Activated T-cell treated with anti-CD3 and anti-CD28 coated beads, Interleukin-2, amount 50 U/mL, for 4 hours (primary cell): ENCODE measurements around the gene TCF4. TPM values are rescaled to one million over a fixed set of nuclear protein-coding genes. Genes with fewer than 3 reads are reported as not detected.

Source experiments
- ATAC-seq, 2 donors: fragments of 200-7000 bp; cut with Tn5 transposase; one replicate each; pipeline ENCODE4 v1.10.0; 2021
- DNase-seq: peaks from one replicate; pipeline ENCODE4 v3.0.0-alpha.2; 2020
- H3K27me3 Mint-ChIP-seq: one replicate; pipeline ENCODE4 v1.8.0; 2021; ENCODE audit warnings: low read depth, mixed read lengths
- H3K36me3 Mint-ChIP-seq: one replicate; pipeline ENCODE4 v1.8.0; 2022; ENCODE audit warnings: mixed read lengths; ENCODE audit not compliant: insufficient read depth
- H3K4me1 Mint-ChIP-seq: one replicate; pipeline ENCODE4 v1.8.0; 2021; ENCODE audit warnings: low read depth, mixed read lengths
- H3K4me3 Mint-ChIP-seq: one replicate; pipeline ENCODE4 v1.8.0; 2021; ENCODE audit warnings: mild to moderate bottlenecking, moderate library complexity, mixed read lengths
- H3K9me3 Mint-ChIP-seq: one replicate; pipeline ENCODE4 v1.8.0; 2021; ENCODE audit warnings: mixed read lengths
- total RNA-seq, 3 donors: library from RNA; stranded (reverse); gene quantifications; one replicate each; pipeline ENCODE4 v1.2.1, GENCODE V29; 2021

TCF4 gene
- total RNA-seq, 3 donors from 2014 or later, result 0.91 to 2.6 (median 1.3) TPM

- no peak for DNase-seq
- H3K4me3 Mint-ChIP-seq, result no peak overlapping the region
- no peak for ATAC-seq
- H3K36me3 Mint-ChIP-seq, result no peaks in the 10 kb centered on the region
- H3K27me3 Mint-ChIP-seq, result no peaks in the 10 kb centered on the region
- no peaks in the 10 kb centered on the region for H3K4me1 Mint-ChIP-seq
- no peaks in the 10 kb centered on the region for H3K9me3 Mint-ChIP-seq
These were observed 299.8 kb downstream of the TCF4 start for GRCh38 chr18:55287935-55288868.

GRCh38 chr18:55287149-55287806, 300.7 kb downstream of the TCF4 start:
- no peaks in the 10 kb centered on the region for H3K9me3 Mint-ChIP-seq
- H3K36me3 Mint-ChIP-seq, result no peaks in the 10 kb centered on the region
- ATAC-seq, result no peak
- no peaks in the 10 kb centered on the region for H3K4me1 Mint-ChIP-seq
- H3K27me3 Mint-ChIP-seq, result no peaks in the 10 kb centered on the region
- DNase-seq, result no peak
- H3K4me3 Mint-ChIP-seq, result no peak overlapping the region

- ATAC-seq (no peak), DNase-seq (no peak)
- no peaks in the 10 kb centered on the region for H3K27me3 Mint-ChIP-seq
- H3K4me3 Mint-ChIP-seq, result no peak overlapping the region
- no peaks in the 10 kb centered on the region for H3K9me3 Mint-ChIP-seq
- H3K4me1 Mint-ChIP-seq, result no peaks in the 10 kb centered on the region
- no peaks in the 10 kb centered on the region for H3K36me3 Mint-ChIP-seq
These were observed 301.7 kb downstream of the TCF4 start for GRCh38 chr18:55286257-55286825.

- Mint-ChIP-seq H3K4me3 (no peak overlapping the region), H3K4me1 (no peaks in the 10 kb centered on the region), H3K36me3 (no peaks in the 10 kb centered on the region), H3K27me3 (no peaks in the 10 kb centered on the region), H3K9me3 (no peaks in the 10 kb centered on the region)
- ATAC-seq, result no peak
- no peak for DNase-seq
These were observed 303.4 kb downstream of the TCF4 start for GRCh38 chr18:55284614-55285013.

- Mint-ChIP-seq H3K4me1 (no peaks in the 10 kb centered on the region), H3K27me3 (no peaks in the 10 kb centered on the region), H3K4me3 (no peak overlapping the region), H3K9me3 (no peaks in the 10 kb centered on the region), H3K36me3 (no peaks in the 10 kb centered on the region)
- ATAC-seq (no peak), DNase-seq (no peak)
These were observed 304.7 kb downstream of the TCF4 start for GRCh38 chr18:55283309-55283708.

GRCh38 chr18:55280503-55280902, 307.5 kb downstream of the TCF4 start:
- Mint-ChIP-seq H3K36me3 (no peaks in the 10 kb centered on the region), H3K27me3 (no peaks in the 10 kb centered on the region), H3K9me3 (no peaks in the 10 kb centered on the region), H3K4me3 (no peak overlapping the region), H3K4me1 (no peaks in the 10 kb centered on the region)
- DNase-seq (no peak), ATAC-seq (no peak)

- no peak overlapping the region for H3K4me3 Mint-ChIP-seq
- no peaks in the 10 kb centered on the region for H3K36me3 Mint-ChIP-seq
- DNase-seq (no peak), ATAC-seq (no peak)
- H3K4me1 Mint-ChIP-seq, result no peaks in the 10 kb centered on the region
- no peaks in the 10 kb centered on the region for H3K9me3 Mint-ChIP-seq
- no peaks in the 10 kb centered on the region for H3K27me3 Mint-ChIP-seq
These were observed 312.7 kb downstream of the TCF4 start for GRCh38 chr18:55275039-55275901.

GRCh38 chr18:55272510-55273243, 315.3 kb downstream of the TCF4 start:
- Mint-ChIP-seq H3K4me3 (no peak overlapping the region), H3K4me1 (no peaks in the 10 kb centered on the region), H3K9me3 (peaks cover 3% of the 10 kb centered on the region), H3K36me3 (no peaks in the 10 kb centered on the region), H3K27me3 (no peaks in the 10 kb centered on the region)
- ATAC-seq (no peak), DNase-seq (no peak)

- peaks cover 1% of the 10 kb centered on the region for H3K4me1 Mint-ChIP-seq
- peaks cover 6% of the 10 kb centered on the region for H3K9me3 Mint-ChIP-seq
- no peaks in the 10 kb centered on the region for H3K27me3 Mint-ChIP-seq
- no peak overlapping the region for H3K4me3 Mint-ChIP-seq
- DNase-seq (no peak), ATAC-seq (no peak)
- no peaks in the 10 kb centered on the region for H3K36me3 Mint-ChIP-seq
These were observed 318.4 kb downstream of the TCF4 start for GRCh38 chr18:55269622-55270021.

GRCh38 chr18:55268628-55269275, 319.2 kb downstream of the TCF4 start:
- no peak for DNase-seq
- Mint-ChIP-seq H3K4me3 (no peak overlapping the region), H3K4me1 (peaks cover 1% of the 10 kb centered on the region), H3K36me3 (no peaks in the 10 kb centered on the region), H3K27me3 (no peaks in the 10 kb centered on the region), H3K9me3 (peaks cover 6% of the 10 kb centered on the region)
- no peak for ATAC-seq

- no peak for ATAC-seq
- Mint-ChIP-seq H3K36me3 (no peaks in the 10 kb centered on the region), H3K4me3 (no peak overlapping the region), H3K4me1 (peaks cover 1% of the 10 kb centered on the region), H3K9me3 (peaks cover 6% of the 10 kb centered on the region), H3K27me3 (no peaks in the 10 kb centered on the region)
- no peak for DNase-seq
These were observed 319.8 kb downstream of the TCF4 start for GRCh38 chr18:55268151-55268601.

GRCh38 chr18:55266981-55267380, 321.0 kb downstream of the TCF4 start:
- Mint-ChIP-seq H3K4me1 (peaks cover 1% of the 10 kb centered on the region), H3K36me3 (no peaks in the 10 kb centered on the region), H3K27me3 (no peaks in the 10 kb centered on the region), H3K9me3 (peaks cover 6% of the 10 kb centered on the region), H3K4me3 (no peak overlapping the region)
- DNase-seq, result no peak
- ATAC-seq, result no peak

- DNase-seq, result no peak
- no peak for ATAC-seq
- no peak overlapping the region for H3K4me3 Mint-ChIP-seq
- no peaks in the 10 kb centered on the region for H3K27me3 Mint-ChIP-seq
- H3K4me1 Mint-ChIP-seq, result peaks cover 1% of the 10 kb centered on the region
- no peaks in the 10 kb centered on the region for H3K36me3 Mint-ChIP-seq
- peaks cover 6% of the 10 kb centered on the region for H3K9me3 Mint-ChIP-seq
These were observed 322.0 kb downstream of the TCF4 start for GRCh38 chr18:55265984-55266383.
